Measurements from ENCODE around the gene ZNF410. TPM values are rescaled to one million over a fixed set of nuclear protein-coding genes. Genes with fewer than 3 reads are reported as not detected.

ZNF410 gene
- total and polyA plus RNA-seq, 8 donors = 13.3 to 24.2 (median 15.9) TPM

GRCh38 chr14:73977896-73978295, 91.2 kb downstream of the ZNF410 start:
- H3K27me3 ChIP-seq = no peaks in the 10 kb centered on the region
- H3K9me3 ChIP-seq = no peaks in the 10 kb centered on the region
- no peak for ATAC-seq
- H3K27ac ChIP-seq = no peak overlapping the region
- no peaks in the 10 kb centered on the region for H3K4me1 ChIP-seq
- no peak for TF ChIP-seq CTCF (IDR thresholded peaks at IDR 0.05)
- 53 to 56% methylated on average over 4 of the region's 4 CpGs for WGBS, 2 donors
- H3K36me3 ChIP-seq = no peaks in the 10 kb centered on the region
- intact Hi-C loops (cut with DNase I) = no loop called here
- no peak for FAIRE-seq
- no peak for DNase-seq
- no peak overlapping the region for H3K4me3 ChIP-seq

Other genes with a start within 250 kb of the ZNF410 start
- 1 to 10 TPM; 4.7 to 9.2 (median 7.1) TPM for gene DNAL1, start 241.9 kb upstream of the ZNF410 start, total RNA-seq
- gene DNAL1, start 241.9 kb upstream of the ZNF410 start, polyA plus RNA-seq = 1 to 10 TPM; 3.2 to 3.8 TPM
- gene PNMA1, start 172.5 kb upstream of the ZNF410 start, total RNA-seq = 10 to 100 TPM in 2 of 6 donors, 1 to 10 TPM in 4; 2.8 to 11.7 (median 6.5) TPM
- 10 to 100 TPM in 1 of 2 donors, 1 to 10 TPM in 1; 6.2 to 25.4 TPM for gene PNMA1, start 172.5 kb upstream of the ZNF410 start, polyA plus RNA-seq
- 1 to 10 TPM; 3.8 to 6.9 (median 5.2) TPM for gene PTGR2, start 35.0 kb upstream of the ZNF410 start, total RNA-seq
- 1 to 10 TPM; 3.5 to 7.2 TPM for gene PTGR2, start 35.0 kb upstream of the ZNF410 start, polyA plus RNA-seq
- 1 to 10 TPM in 5 of 6 donors, under 1 TPM in 1; 0.97 to 2.0 (median 1.2) TPM for gene FAM161B, start 63.2 kb downstream of the ZNF410 start, total RNA-seq
- gene FAM161B, start 63.2 kb downstream of the ZNF410 start, polyA plus RNA-seq = 1 to 10 TPM; 1.4 to 2.0 TPM
- 1 to 10 TPM; 5.1 to 8.1 (median 6.7) TPM for gene COQ6, start 63.4 kb downstream of the ZNF410 start, total RNA-seq
- gene COQ6, start 63.4 kb downstream of the ZNF410 start, polyA plus RNA-seq = 10 to 100 TPM in 1 of 2 donors, 1 to 10 TPM in 1; 6.5 to 19.8 TPM
- gene ENTPD5, start 132.4 kb downstream of the ZNF410 start, total RNA-seq = 1 to 10 TPM; 3.6 to 7.4 (median 5.6) TPM
- 1 to 10 TPM; 2.7 to 3.1 TPM for gene ENTPD5, start 132.4 kb downstream of the ZNF410 start, polyA plus RNA-seq
- gene BBOF1, start 132.5 kb downstream of the ZNF410 start, total RNA-seq = 1 to 10 TPM; 1.0 to 2.3 (median 1.9) TPM
- gene BBOF1, start 132.5 kb downstream of the ZNF410 start, polyA plus RNA-seq = 1 to 10 TPM; 2.5 to 4.6 TPM
- gene ALDH6A1, start 197.6 kb downstream of the ZNF410 start, total RNA-seq = 10 to 100 TPM; 11.3 to 36.1 (median 19.4) TPM
- gene ALDH6A1, start 197.6 kb downstream of the ZNF410 start, polyA plus RNA-seq = 1 to 10 TPM; 5.6 to 6.5 TPM
- 1 to 10 TPM; 1.6 to 4.3 (median 2.7) TPM for gene LIN52, start 198.1 kb downstream of the ZNF410 start, total RNA-seq
- gene LIN52, start 198.1 kb downstream of the ZNF410 start, polyA plus RNA-seq = 1 to 10 TPM; 3.8 to 4.6 TPM

Data from pancreas (tissue), 10 donors.